ENCODE results near the gene PRCP.
"Not testable (repeated sequence)": the region's sequence is repeated elsewhere in the genome, so short reads cannot be mapped to it uniquely, and the experiment has no call there.

PRCP gene

DNA sequence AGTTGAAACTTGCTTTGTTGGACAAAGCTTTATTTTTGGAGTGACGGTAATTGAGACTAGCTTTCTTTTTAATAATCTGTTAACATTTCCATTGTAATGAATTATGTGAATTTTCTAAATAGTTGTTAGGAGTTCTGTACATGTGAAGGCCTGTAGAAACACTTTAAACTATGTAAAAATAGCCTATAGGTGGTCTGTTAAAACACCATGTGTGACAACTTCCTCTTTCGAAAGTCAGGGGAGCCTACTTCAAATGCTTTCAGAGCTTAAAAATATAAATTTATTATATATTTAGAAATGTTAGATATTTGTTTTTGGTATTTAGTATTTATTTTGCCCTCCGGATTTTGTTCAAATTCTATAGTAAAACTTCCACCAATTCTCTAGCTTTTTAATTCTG, 30.0 kb upstream of the PRCP start:
- no peak overlapping the region for H3K4me3 ChIP-seq (ENCODE audit: low read length)
- no peaks in the 10 kb centered on the region for H3K9me3 ChIP-seq (ENCODE audit: control insufficient read depth, low read length)
- no peaks in the 10 kb centered on the region for H3K27me3 ChIP-seq (ENCODE audit: control insufficient read depth, insufficient read depth, low read length)
- H3K9ac ChIP-seq (ENCODE audit: low read length), result no peak overlapping the region
- no peaks in the 10 kb centered on the region for H3K4me1 ChIP-seq (ENCODE audit: control insufficient read depth, insufficient read depth, low read length)
- no peaks in the 10 kb centered on the region for H3K36me3 ChIP-seq (ENCODE audit: control insufficient read depth, insufficient read depth, low read length)

DNA sequence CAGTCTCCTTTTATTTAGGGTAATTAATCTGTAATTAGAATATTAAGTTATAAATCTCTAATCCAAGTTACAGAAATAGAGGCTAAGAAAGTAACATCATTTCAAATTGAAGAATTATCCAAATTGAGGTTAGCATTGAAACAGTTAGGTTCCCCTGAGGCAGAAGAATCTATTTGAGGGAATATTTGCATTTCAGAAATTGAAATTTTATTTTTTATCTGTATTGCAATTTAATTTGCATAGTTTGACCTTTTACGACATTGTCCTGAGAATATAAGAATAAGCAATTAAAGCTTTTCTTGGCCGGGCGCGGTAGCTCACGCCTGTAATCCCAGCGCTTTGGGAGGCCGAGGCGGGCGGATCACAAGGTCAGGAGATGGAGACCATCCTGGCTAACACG, 28.9 kb upstream of the PRCP start:
- no peaks in the 10 kb centered on the region for H3K4me1 ChIP-seq (ENCODE audit: control insufficient read depth, insufficient read depth, low read length)
- no peaks in the 10 kb centered on the region for H3K36me3 ChIP-seq (ENCODE audit: control insufficient read depth, insufficient read depth, low read length)
- no peaks in the 10 kb centered on the region for H3K27me3 ChIP-seq (ENCODE audit: control insufficient read depth, insufficient read depth, low read length)
- no peaks in the 10 kb centered on the region for H3K9me3 ChIP-seq (ENCODE audit: control insufficient read depth, low read length)
- H3K4me3 ChIP-seq (ENCODE audit: low read length), result no peak overlapping the region
- H3K9ac ChIP-seq (ENCODE audit: low read length), result no peak overlapping the region

DNA sequence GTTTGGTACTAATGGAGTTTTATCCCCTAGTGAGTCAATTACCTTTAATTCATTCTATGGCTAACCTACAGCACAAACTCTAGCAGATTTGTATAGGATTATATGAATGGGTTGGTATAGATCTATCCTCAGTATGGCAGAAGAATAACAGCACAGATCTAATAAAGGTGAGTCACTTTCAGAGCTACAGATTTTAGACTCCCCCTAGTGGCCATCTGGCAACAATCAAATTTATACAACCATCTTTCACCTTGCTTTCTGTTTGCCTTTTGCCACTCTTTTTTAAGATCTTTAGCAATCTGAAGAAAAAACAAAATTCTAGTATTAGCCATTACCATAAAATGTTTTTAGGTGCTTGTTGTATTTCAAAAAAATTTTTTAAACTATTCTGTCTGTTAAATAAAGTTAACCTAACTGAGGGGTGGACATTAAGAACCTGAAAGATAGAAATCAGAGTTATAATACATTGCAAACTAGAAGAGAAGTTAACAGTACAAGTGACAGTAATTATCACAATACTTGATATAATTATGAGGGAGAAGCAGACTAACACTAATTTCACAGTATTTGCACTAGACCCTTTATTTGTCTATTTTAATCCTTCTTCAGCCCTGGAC, 27.1 kb upstream of the PRCP start:
- Histone ChIP-seq H3K4me1 (ENCODE audit: control insufficient read depth, insufficient read depth, low read length) (no peaks in the 10 kb centered on the region), H3K9me3 (ENCODE audit: control insufficient read depth, low read length) (no peaks in the 10 kb centered on the region), H3K27me3 (ENCODE audit: control insufficient read depth, insufficient read depth, low read length) (no peaks in the 10 kb centered on the region)

DNA sequence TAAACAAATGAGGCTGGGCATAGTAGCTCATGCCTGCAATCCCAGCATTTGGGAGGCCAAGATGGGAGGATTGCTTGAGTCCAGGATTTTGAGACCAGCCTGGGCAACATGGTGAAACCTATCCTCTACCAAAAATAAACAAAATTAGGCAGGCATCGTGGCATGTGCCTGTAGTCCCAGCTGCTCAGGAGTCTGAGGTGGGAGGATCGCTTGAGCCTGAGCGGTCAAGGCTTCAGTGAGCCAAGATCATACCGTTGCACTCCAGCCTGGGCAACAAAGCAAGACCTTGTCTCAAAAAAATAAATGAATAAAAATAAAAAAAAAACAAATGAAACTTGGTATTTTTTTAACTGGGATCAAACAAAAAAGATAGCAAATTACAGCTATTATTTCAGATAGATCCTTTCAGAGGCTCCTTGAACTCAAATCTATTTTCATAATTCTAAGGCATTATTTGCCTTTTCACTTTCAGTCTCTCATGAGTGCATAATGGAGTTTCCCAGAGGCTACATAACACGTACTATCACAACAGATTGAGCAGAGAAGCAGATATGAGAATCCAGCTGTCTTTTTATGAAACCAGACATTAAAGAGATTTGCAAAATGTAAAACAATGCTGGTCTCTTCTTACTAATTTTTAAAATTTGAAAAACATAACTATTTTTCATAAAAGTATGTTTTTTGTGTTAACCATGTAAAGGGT, 24.4 kb upstream of the PRCP start:
- Histone ChIP-seq H3K9ac (ENCODE audit: low read length) (no peak overlapping the region), H3K27me3 (ENCODE audit: control insufficient read depth, insufficient read depth, low read length) (no peaks in the 10 kb centered on the region), H3K4me1 (ENCODE audit: control insufficient read depth, insufficient read depth, low read length) (no peaks in the 10 kb centered on the region), H3K4me3 (ENCODE audit: low read length) (no peak overlapping the region), H3K36me3 (ENCODE audit: control insufficient read depth, insufficient read depth, low read length) (no peaks in the 10 kb centered on the region), H3K9me3 (ENCODE audit: control insufficient read depth, low read length) (no peaks in the 10 kb centered on the region)

More for the DNA sequence above, 27.1 kb upstream of the PRCP start:
- Histone ChIP-seq H3K36me3 (ENCODE audit: control insufficient read depth, insufficient read depth, low read length) (no peaks in the 10 kb centered on the region), H3K9ac (ENCODE audit: low read length) (no peak overlapping the region), H3K4me3 (ENCODE audit: low read length) (no peak overlapping the region)

DNA sequence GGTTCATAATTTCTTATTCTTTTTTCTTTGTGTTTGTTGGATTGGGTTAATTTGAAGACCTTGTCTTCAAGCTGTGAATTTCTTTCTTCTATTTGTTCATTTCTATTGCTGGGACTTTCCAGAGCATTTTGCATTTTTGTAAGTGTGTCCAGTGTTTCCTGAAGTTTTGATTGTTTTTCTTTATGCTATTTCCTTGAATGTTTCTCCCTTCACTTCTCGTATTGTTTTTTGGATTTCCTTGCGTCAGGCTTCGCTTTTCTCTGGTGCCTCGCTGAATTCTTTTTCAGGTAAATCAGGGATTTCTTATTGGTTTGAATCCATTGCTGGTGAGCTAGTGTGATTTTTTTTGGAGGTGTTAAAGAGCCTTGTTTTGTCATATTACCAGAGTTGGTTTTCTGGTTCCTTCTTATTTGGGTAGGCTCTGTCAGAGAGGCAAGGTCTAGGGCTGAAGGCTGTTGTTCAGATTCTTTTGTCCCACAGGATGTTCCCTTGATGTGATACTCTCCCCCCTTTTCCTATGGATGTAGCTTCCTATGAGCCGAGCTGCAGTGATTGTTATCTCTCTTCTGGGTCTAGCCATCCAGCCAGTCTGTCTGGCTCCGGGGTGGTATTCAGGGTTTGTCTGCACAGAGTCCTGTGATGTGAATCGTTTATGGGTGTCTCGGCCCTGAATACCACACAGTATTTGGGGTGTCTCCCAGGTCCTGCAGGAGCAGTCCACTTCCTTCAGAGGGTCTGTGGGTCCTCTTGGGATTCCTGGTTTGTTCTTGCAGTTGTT, 22.4 kb upstream of the PRCP start:
- H3K9ac ChIP-seq (ENCODE audit: low read length); H3K36me3 ChIP-seq (ENCODE audit: control insufficient read depth, insufficient read depth, low read length); H3K4me1 ChIP-seq (ENCODE audit: control insufficient read depth, insufficient read depth, low read length); H3K27me3 ChIP-seq (ENCODE audit: control insufficient read depth, insufficient read depth, low read length); H3K4me3 ChIP-seq (ENCODE audit: low read length); H3K9me3 ChIP-seq (ENCODE audit: control insufficient read depth, low read length): not testable (repeated sequence)

DNA sequence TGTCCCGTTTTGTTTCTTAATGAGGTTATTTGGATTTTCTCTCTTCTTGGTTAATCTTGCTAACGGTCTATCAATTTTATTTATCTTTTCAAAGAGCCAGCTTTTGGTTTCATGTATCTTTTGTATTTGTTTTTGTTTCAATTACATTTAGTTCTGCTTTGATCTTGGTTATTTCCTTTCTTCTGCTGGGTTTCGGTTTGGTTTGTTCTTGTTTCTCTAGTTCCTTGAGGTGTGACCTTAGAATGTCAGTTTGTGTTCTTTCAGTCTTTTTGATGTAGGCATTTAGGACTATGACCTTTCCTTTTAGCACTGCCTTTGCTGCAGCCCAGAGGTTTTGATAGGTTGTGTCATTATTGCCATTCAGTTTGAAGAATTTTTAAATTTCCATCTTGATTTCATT, 20.0 kb upstream of the PRCP start:
- H3K9me3 ChIP-seq (ENCODE audit: control insufficient read depth, low read length); H3K4me3 ChIP-seq (ENCODE audit: low read length); H3K36me3 ChIP-seq (ENCODE audit: control insufficient read depth, insufficient read depth, low read length); H3K4me1 ChIP-seq (ENCODE audit: control insufficient read depth, insufficient read depth, low read length); H3K27me3 ChIP-seq (ENCODE audit: control insufficient read depth, insufficient read depth, low read length); H3K9ac ChIP-seq (ENCODE audit: low read length): not testable (repeated sequence)

DNA sequence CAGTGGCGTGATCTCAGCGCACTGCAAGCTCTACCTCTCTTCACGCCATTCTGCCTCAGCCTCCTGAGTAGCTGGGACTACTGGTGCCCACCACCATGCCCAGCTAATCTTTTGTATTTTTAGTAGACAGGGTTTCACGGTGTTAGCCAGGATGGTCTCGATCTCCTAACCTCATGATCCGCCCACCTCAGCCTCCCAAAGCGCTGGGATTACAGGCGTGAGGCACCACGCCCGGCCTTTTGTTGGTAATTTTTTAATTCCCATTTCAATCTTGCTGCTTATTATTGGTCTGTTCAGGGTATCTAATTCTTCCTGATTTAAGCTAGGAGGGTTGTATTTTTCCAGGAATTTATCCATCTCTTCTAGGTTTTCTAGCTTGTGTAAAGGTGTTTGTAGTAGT, 19.6 kb upstream of the PRCP start:
- H3K9ac ChIP-seq (ENCODE audit: low read length); H3K27me3 ChIP-seq (ENCODE audit: control insufficient read depth, insufficient read depth, low read length); H3K36me3 ChIP-seq (ENCODE audit: control insufficient read depth, insufficient read depth, low read length); H3K4me3 ChIP-seq (ENCODE audit: low read length); H3K9me3 ChIP-seq (ENCODE audit: control insufficient read depth, low read length); H3K4me1 ChIP-seq (ENCODE audit: control insufficient read depth, insufficient read depth, low read length): not testable (repeated sequence)

DNA sequence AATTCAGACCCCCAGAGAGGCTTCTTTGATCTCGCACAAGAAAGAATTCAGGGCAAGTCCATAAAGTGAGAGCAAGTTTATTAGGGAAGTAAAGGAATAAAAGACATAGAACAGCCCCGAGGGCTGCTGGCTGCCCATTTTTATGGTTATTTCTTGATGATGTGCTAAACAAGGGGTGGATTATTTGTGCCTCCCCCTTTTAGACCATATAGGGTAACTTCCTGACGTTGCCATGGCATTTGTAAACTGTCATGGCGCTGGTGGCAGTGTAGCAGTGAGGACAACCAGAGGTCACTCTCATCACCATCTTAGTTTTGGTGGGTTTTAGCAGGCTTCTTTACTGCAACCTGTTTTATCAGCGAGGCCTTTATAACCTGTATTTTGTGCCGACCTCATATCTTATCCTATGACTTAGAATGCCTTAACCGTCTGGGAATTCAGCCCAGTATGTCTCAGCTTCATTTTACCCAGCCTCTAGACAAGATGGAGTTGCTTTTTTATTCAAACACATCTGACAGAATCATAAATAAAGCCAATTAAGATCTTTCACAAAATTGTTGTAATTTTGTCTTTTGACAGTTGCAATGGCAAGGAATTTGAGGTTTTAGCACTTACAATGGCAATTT, 8.9 kb upstream of the PRCP start:
- Histone ChIP-seq H3K9ac (ENCODE audit: low read length) (no peak overlapping the region), H3K4me1 (ENCODE audit: control insufficient read depth, insufficient read depth, low read length) (no peaks in the 10 kb centered on the region), H3K36me3 (ENCODE audit: control insufficient read depth, insufficient read depth, low read length) (no peaks in the 10 kb centered on the region), H3K27me3 (ENCODE audit: control insufficient read depth, insufficient read depth, low read length) (no peaks in the 10 kb centered on the region), H3K9me3 (ENCODE audit: control insufficient read depth, low read length) (no peaks in the 10 kb centered on the region), H3K4me3 (ENCODE audit: low read length) (no peak overlapping the region)

DNA sequence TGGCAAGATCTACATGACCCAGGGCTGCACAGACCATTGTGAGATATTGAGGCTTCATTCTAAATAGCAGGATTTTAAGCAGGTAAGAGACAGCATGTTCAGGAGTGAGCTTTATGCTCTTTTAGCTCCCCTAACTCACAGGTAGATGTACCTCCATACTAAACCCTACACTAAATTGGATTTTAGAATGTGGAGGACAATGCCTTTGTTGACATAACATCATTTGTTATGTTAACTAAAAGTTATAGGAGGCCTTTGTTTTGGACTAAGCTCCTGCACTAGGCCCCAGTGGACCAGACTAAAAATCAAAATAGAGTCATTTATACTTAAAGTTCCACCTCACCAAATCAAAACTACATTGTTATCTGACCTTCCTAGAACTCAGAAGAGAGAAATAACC, 8.1 kb upstream of the PRCP start:
- H3K9ac ChIP-seq (ENCODE audit: low read length), result no peak overlapping the region
- no peaks in the 10 kb centered on the region for H3K4me1 ChIP-seq (ENCODE audit: control insufficient read depth, insufficient read depth, low read length)

DNA sequence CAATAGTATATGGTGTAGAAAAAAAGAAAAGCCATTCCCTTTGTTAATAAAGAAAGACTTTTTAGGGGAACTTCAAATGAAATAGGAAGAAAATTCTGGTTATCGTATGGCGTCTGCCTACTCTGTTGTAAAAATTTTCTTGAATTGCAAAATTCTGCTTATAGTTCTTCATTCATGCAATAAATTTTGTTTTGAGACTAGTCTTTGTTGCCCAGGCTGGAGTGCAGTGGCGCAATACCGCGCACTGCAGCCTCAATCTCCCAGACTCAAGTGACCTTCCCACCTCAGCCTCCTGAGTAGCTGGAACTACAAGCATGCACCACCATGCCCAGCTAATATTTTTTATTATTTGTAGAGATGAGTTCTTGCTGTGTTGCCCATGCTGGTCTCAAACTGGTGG, 7.1 kb upstream of the PRCP start:
- Histone ChIP-seq H3K9ac (ENCODE audit: low read length) (no peak overlapping the region), H3K4me1 (ENCODE audit: control insufficient read depth, insufficient read depth, low read length) (peaks cover 1% of the 10 kb centered on the region), H3K4me3 (ENCODE audit: low read length) (no peak overlapping the region), H3K9me3 (ENCODE audit: control insufficient read depth, low read length) (no peaks in the 10 kb centered on the region), H3K27me3 (ENCODE audit: control insufficient read depth, insufficient read depth, low read length) (no peaks in the 10 kb centered on the region), H3K36me3 (ENCODE audit: control insufficient read depth, insufficient read depth, low read length) (no peaks in the 10 kb centered on the region)

More for the DNA sequence above, 8.1 kb upstream of the PRCP start:
- H3K4me3 ChIP-seq (ENCODE audit: low read length), result no peak overlapping the region
- no peaks in the 10 kb centered on the region for H3K36me3 ChIP-seq (ENCODE audit: control insufficient read depth, insufficient read depth, low read length)
- H3K27me3 ChIP-seq (ENCODE audit: control insufficient read depth, insufficient read depth, low read length), result no peaks in the 10 kb centered on the region
- H3K9me3 ChIP-seq (ENCODE audit: control insufficient read depth, low read length), result no peaks in the 10 kb centered on the region

DNA sequence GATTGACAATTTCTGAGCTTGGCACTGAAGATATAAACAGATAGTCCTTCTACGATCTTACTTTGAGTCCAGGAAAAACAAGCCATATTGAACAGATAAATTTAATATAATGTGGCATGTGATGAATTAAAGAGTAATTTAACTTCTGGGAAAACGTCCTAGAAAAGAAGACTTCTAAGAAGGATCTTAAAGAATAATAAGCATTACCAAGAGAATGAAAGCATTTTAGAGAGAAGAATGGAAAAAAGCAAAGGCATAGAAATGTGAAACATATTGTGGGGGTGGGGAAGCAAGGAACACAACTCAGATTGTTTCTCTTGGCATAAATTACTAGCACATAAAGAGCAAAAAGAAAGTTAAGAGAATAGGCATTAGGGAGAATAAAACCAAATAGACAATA, 6.7 kb upstream of the PRCP start:
- no peak overlapping the region for H3K9ac ChIP-seq (ENCODE audit: low read length)
- peaks cover 6% of the 10 kb centered on the region for H3K4me1 ChIP-seq (ENCODE audit: control insufficient read depth, insufficient read depth, low read length)
- H3K27me3 ChIP-seq (ENCODE audit: control insufficient read depth, insufficient read depth, low read length), result no peaks in the 10 kb centered on the region
- H3K36me3 ChIP-seq (ENCODE audit: control insufficient read depth, insufficient read depth, low read length), result no peaks in the 10 kb centered on the region
- H3K4me3 ChIP-seq (ENCODE audit: low read length), result no peak overlapping the region
- H3K9me3 ChIP-seq (ENCODE audit: control insufficient read depth, low read length), result no peaks in the 10 kb centered on the region

DNA sequence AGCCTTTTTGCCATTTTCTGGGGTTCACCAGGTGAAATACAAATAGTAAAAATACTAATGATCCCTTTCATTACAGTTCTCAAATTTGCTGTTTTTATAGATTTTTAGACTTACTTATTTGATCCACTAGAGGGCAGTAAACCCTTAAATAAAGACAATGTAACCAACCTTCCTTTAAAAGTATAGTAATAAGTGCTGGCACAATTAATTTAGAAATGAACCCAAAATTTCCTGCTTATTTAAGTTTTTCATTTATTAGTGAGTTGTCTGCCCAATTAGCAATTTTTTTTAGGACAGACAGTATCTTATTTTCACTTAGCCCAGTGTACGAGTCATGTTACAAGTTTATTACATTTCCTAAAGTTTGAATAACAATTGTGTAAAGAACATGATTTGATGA, 6.0 kb upstream of the PRCP start:
- H3K4me1 ChIP-seq (ENCODE audit: control insufficient read depth, insufficient read depth, low read length), result peaks cover 9% of the 10 kb centered on the region
- H3K4me3 ChIP-seq (ENCODE audit: low read length), result no peak overlapping the region
- H3K9ac ChIP-seq (ENCODE audit: low read length), result no peak overlapping the region
- H3K36me3 ChIP-seq (ENCODE audit: control insufficient read depth, insufficient read depth, low read length), result no peaks in the 10 kb centered on the region
- no peaks in the 10 kb centered on the region for H3K9me3 ChIP-seq (ENCODE audit: control insufficient read depth, low read length)
- H3K27me3 ChIP-seq (ENCODE audit: control insufficient read depth, insufficient read depth, low read length), result no peaks in the 10 kb centered on the region

All from mucosa of stomach (tissue), 1 donor.